Nephron (organoid): ENCODE results near the gene PLIN1.
"Not testable (repeated sequence)": the region's sequence is repeated elsewhere in the genome, so short reads cannot be mapped to it uniquely, and the experiment has no call there.

Experiments
- H3K27ac Mint-ChIP-seq, 3 experiments: 2 replicates each; pipeline ENCODE4 v1.8.0; 2020; ENCODE audit warnings: mixed read lengths in 3 of 3, mild to moderate bottlenecking in 2 of 3, moderate library complexity in 1 of 3
- H3K27me3 Mint-ChIP-seq: 2 replicates; pipeline ENCODE4 v1.8.0; 2021; ENCODE audit warnings: low read depth, mild to moderate bottlenecking, moderate library complexity, mixed read lengths
- H3K36me3 Mint-ChIP-seq: 2 replicates; pipeline ENCODE4 v1.8.0; 2020; ENCODE audit warnings: low read depth, mixed read lengths
- H3K4me1 Mint-ChIP-seq: 2 replicates; pipeline ENCODE4 v1.8.0; 2020; ENCODE audit warnings: mixed read lengths
- H3K4me3 Mint-ChIP-seq, 3 experiments: 2 replicates each; pipeline ENCODE4 v1.8.0; 2020; ENCODE audit warnings: mild to moderate bottlenecking in 3 of 3, mixed read lengths in 3 of 3, moderate library complexity in 2 of 3
- H3K9me3 Mint-ChIP-seq: 2 replicates; pipeline ENCODE4 v1.8.0; 2020; ENCODE audit warnings: mixed read lengths
- TF ChIP-seq, protein P1 (sequence below), 3 experiments: fragments of 200-600 bp; sonication (generic); IDR thresholded peaks; one replicate each; pipeline ENCODE4 v1.5.0; 2021; ENCODE audit warnings: antibody characterized with exemption in 3 of 3; ENCODE audit not compliant: unreplicated experiment in 3 of 3

Gene PLIN1

DNA sequence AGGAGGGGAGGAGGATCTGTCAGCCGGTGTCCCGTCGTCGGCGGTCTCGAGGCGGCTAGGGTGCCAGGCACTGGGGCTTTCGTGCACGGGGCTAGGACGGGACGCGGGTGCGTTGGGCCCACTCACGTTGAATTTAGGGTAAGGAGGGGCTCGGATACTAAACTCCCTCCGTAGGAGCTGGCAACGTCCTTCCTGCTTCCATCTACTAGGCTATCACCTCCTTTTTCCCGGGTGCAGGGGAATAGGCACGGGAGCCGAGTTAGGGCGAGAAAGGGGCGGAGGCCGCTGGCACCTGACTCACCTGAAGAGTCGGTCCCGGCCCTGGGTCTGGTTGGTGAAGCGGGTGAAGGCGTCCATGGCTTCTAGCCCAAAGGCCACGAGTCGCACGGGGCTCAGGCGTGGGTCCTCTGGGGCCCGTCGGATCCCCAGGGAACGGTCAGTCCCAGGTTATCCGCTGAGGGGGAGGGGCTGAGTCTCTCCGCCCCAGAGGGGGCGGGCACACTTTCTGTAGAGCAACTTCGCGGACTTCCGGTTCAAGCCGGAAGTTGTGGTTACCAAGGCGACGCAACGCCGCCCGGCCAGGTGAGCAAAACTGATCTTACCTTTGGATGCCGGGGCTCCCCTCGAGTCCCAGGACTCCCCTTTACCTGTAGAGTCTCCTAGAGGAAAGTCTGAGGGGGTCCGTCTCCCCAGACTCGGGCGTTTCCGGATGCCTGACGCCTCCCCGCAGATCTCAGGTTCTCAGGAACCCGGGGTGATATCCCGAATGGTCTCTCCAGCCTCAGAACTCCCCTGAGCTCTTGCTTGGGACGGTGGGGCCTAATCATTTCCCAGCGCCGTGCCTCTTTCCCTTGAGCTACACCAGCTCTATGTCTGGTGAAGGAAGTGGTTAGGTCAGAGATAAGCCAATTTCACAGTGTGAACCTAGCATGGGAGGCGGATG, 11.4 kb upstream of the PLIN1 start, which contains the start of the genes PEX11A and WDR93:
Gene PEX11A, minus strand, starts transcription at position 479 of the 943 bp plus-strand sequence. Its CDS starts 122 bp downstream, at position 357.
Gene WDR93, plus strand, starts transcription at position 536 of the 943 bp plus-strand sequence. CDS start 10,936 bp downstream, outside the sequence.
- Mint-ChIP-seq H3K36me3 (peaks cover 4% of the 10 kb centered on the region), H3K9me3 (no peaks in the 10 kb centered on the region), H3K4me1 (no peaks in the 10 kb centered on the region), H3K27ac (peak within 1 kb of the TSS in 2 of 3 experiments; percentile 50 to 58), H3K4me3 (peak within 1 kb of the TSS; percentile 84 to 89 (median 89)), H3K27me3 (peaks cover 10% of the 10 kb centered on the region)
- TF ChIP-seq, protein P1, sequence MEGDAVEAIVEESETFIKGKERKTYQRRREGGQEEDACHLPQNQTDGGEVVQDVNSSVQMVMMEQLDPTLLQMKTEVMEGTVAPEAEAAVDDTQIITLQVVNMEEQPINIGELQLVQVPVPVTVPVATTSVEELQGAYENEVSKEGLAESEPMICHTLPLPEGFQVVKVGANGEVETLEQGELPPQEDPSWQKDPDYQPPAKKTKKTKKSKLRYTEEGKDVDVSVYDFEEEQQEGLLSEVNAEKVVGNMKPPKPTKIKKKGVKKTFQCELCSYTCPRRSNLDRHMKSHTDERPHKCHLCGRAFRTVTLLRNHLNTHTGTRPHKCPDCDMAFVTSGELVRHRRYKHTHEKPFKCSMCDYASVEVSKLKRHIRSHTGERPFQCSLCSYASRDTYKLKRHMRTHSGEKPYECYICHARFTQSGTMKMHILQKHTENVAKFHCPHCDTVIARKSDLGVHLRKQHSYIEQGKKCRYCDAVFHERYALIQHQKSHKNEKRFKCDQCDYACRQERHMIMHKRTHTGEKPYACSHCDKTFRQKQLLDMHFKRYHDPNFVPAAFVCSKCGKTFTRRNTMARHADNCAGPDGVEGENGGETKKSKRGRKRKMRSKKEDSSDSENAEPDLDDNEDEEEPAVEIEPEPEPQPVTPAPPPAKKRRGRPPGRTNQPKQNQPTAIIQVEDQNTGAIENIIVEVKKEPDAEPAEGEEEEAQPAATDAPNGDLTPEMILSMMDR (IDR thresholded peaks at IDR 0.05; ENCODE audit: unreplicated experiment in 3 of 3): no peak

DNA sequence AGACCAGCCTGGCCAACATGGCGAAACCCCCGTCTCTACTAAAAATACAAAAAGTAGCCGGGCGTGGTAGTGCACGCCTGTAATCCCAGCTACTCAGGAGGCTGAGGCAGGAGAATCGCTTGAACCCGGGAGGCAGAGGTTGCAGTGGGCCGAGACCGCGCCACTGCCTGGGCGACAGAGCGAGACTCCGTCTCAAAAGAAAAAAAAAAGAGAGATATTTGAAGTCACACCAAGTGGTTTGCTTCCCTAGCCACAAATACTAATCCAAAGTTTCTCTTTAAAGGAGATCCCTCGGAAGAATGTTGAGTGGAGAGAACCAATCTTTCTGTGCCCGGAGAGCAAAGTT, 10.7 kb upstream of the PLIN1 start:
- not testable (repeated sequence) for H3K4me1 Mint-ChIP-seq, H3K36me3 Mint-ChIP-seq, H3K27me3 Mint-ChIP-seq, H3K9me3 Mint-ChIP-seq
- peak overlapping the region; percentile 84 to 89 (median 89) for H3K4me3 Mint-ChIP-seq
- H3K27ac Mint-ChIP-seq: peak overlapping the region in 2 of 3 experiments; percentile 50 to 58

DNA sequence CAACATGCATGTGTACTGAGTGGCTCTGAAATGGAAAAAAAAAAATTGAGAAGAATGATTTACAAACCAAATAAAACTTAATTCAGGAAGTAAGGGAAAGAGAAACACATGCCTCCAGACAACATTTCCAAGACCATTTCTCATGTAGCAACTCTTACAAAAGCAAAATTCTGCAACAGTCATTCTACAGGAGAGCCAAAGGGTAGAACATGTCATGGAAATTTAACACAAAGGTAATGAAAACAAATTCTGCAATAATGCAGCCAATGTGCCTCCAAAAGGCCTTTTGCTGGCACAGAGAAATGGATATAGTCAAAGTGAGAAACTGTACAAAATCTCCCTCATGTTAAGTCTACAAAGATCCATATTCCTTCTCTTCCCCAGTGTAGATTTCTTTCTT, 7.4 kb upstream of the PLIN1 start:
- Mint-ChIP-seq H3K4me3 (peak overlapping the region in 1 of 3 experiments; percentile 28), H3K4me1 (peaks cover 5% of the 10 kb centered on the region), H3K36me3 (peaks cover 17% of the 10 kb centered on the region), H3K27ac (no peak overlapping the region), H3K9me3 (no peaks in the 10 kb centered on the region), H3K27me3 (no peaks in the 10 kb centered on the region)
- TF ChIP-seq, protein P1 (IDR thresholded peaks at IDR 0.05; ENCODE audit: unreplicated experiment in 3 of 3): no peak

DNA sequence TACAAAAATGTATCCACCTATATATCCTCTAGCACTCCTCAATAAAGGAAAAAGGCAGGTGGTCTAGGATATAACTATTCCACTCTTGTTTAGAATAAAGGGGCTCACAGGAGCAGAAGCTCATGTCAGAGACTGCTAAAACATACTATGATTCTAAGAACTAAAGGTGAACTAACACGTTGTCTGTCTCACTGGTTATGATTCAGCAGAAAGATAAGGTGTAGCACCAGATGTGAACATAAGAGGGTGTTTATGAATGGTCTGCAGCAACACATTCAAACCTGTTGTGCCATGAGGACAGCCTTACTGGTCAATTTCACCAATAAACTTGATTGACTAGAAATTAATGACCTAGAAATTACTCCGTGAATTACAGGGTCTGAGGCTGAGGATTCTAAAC, 6.8 kb upstream of the PLIN1 start:
- TF ChIP-seq, protein P1 (IDR thresholded peaks at IDR 0.05; ENCODE audit: unreplicated experiment in 3 of 3): no peak
- H3K4me1 Mint-ChIP-seq: peaks cover 10% of the 10 kb centered on the region
- H3K36me3 Mint-ChIP-seq: peaks cover 21% of the 10 kb centered on the region
- H3K4me3 Mint-ChIP-seq: no peak overlapping the region
- H3K27me3 Mint-ChIP-seq: no peaks in the 10 kb centered on the region
- H3K9me3 Mint-ChIP-seq: no peaks in the 10 kb centered on the region
- H3K27ac Mint-ChIP-seq: no peak overlapping the region

DNA sequence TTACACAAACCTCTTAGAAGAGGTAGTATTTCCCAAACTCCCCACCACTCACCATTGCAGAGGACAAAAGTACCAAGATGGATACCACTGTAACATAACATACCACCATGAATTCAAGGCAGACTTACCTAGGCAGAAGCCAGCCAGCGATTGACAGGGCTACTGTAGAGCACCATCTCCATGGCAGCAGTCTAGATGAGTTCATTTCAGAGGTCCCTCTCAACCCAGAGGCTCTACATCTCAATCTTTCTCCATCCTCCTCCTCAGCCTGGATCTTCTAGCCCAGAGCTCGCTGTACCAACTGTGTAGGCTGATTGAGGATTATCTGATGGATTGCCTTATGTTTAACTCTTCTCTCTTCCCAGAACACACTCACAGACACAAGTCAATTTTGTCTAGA, 2.0 kb upstream of the PLIN1 start:
- TF ChIP-seq, protein P1 (IDR thresholded peaks at IDR 0.05; ENCODE audit: unreplicated experiment in 3 of 3): no peak
- Mint-ChIP-seq H3K27ac (peak overlapping the region in 2 of 3 experiments; percentile 47 to 71), H3K4me1 (peaks cover 31% of the 10 kb centered on the region), H3K27me3 (no peaks in the 10 kb centered on the region), H3K9me3 (no peaks in the 10 kb centered on the region), H3K4me3 (no peak overlapping the region), H3K36me3 (peaks cover 18% of the 10 kb centered on the region)

DNA sequence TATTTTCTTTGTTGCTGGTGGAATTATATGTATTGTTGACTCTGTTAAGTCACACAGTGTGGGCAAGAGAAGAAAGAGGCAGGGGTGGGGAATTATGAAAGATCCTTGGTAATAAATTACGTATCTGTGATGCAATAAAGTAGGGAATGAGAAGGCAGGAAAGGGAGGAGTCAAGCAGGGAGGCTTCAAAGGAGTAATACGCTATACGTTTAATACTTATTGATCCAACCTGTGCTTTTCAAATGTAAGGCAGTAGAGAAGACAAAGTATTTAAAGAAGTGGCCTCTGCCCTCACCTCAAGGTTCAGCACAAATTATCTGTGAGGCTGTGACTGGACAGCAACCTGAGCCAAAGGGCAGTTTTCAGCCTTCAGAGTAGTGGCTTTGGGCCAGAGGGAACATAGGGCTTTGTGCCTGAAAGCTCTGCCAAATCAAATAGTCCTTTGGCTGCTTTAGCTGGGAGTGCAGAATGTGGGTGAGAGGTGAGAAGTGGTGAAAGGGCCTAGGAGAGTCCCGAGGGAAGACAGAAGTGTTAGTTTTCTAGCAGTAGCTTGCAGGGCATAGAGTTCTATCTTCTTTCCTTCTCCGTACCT, 1.2 kb upstream of the PLIN1 start:
- H3K4me3 Mint-ChIP-seq: peak overlapping the region in 1 of 3 experiments; percentile 30
- H3K36me3 Mint-ChIP-seq: peaks cover 15% of the 10 kb centered on the region
- no peaks in the 10 kb centered on the region for H3K9me3 Mint-ChIP-seq
- TF ChIP-seq, protein P1 (IDR thresholded peaks at IDR 0.05; ENCODE audit: unreplicated experiment in 3 of 3): no peak
- H3K27me3 Mint-ChIP-seq: no peaks in the 10 kb centered on the region
- H3K27ac Mint-ChIP-seq: peak overlapping the region; percentile 7 to 71 (median 47)
- H3K4me1 Mint-ChIP-seq: peaks cover 31% of the 10 kb centered on the region
